Activated T-cell treated with anti-CD3 and anti-CD28 coated beads for 48 hours (primary cell): ENCODE data around the gene PIP5KL1.
"Not testable (repeated sequence)": the region's sequence is repeated elsewhere in the genome, so short reads cannot be mapped to it uniquely, and the experiment has no call there.

Source experiments
- DNase-seq: peaks from one replicate; pipeline ENCODE4 v3.0.0-alpha.2; 2020; ENCODE audit warnings: low read depth

The PIP5KL1 gene

GRCh38 chr9:127893392-127893791, 37.2 kb downstream of the PIP5KL1 start:
- DNase-seq, result no peak

- no peak for DNase-seq
Observed at GRCh38 chr9:127892831-127893230, 37.7 kb downstream of the PIP5KL1 start.

- DNase-seq, result no peak
Observed at GRCh38 chr9:127890053-127890452, 40.5 kb downstream of the PIP5KL1 start.

- DNase-seq, result no peak
Observed at GRCh38 chr9:127887792-127888191, 42.8 kb downstream of the PIP5KL1 start.

- DNase-seq, result no peak
Observed at GRCh38 chr9:127886401-127886972, 44.1 kb downstream of the PIP5KL1 start.

- DNase-seq, result no peak
Observed at GRCh38 chr9:127885508-127886281, 44.9 kb downstream of the PIP5KL1 start.

DNA sequence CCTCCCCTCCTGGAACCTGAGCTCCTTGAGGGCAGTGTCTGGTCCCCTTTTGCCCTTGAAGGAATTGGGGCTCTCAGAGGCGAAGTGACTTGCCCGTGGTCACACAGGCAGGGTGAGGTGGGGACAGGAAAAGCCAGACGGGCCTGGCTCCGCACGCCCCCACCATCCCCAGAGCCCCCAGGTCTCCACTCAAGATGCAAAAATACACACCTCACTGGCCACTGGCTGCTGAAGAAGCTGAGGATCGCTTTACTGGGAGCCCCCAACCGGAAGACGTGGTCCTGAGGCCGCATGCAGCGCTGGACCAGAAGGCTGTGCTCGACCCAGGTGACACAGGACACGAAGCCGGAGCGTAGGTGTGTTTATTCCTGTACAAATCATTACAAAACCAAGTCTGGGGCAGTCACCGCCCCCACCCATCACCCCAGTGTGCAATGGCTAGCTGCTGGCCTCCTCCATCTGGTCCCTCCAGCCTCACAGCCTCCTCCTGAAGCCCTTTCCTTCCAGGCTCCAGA, 45.5 kb downstream of the PIP5KL1 start:
- no peak for DNase-seq

GRCh38 chr9:127884427-127884911, 46.1 kb downstream of the PIP5KL1 start:
- DNase-seq, result no peak

- DNase-seq, result no peak
Observed at GRCh38 chr9:127883959-127884358, 46.6 kb downstream of the PIP5KL1 start.

GRCh38 chr9:127881715-127882114, 48.9 kb downstream of the PIP5KL1 start:
- not testable (repeated sequence) for DNase-seq

DNA sequence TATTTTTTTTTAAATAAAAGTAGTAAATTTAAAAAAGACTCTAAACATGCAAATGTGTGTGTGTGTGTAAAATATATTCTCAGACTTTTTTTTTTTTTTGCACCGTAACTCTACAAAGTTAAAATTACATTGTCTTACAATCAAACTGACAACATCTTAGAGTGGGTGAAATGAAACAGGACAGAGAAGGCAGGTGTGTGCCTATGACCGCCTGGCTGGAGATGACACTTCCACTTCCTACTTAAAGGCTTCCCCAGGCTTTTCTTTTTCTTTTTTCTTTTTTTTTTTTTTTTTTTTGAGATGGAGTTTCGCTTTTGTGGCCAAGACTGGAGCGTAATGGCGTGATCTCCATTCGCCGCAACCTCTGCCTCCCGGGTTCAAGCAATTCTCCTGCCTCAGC, 50.4 kb downstream of the PIP5KL1 start:
- DNase-seq, result no peak

DNA sequence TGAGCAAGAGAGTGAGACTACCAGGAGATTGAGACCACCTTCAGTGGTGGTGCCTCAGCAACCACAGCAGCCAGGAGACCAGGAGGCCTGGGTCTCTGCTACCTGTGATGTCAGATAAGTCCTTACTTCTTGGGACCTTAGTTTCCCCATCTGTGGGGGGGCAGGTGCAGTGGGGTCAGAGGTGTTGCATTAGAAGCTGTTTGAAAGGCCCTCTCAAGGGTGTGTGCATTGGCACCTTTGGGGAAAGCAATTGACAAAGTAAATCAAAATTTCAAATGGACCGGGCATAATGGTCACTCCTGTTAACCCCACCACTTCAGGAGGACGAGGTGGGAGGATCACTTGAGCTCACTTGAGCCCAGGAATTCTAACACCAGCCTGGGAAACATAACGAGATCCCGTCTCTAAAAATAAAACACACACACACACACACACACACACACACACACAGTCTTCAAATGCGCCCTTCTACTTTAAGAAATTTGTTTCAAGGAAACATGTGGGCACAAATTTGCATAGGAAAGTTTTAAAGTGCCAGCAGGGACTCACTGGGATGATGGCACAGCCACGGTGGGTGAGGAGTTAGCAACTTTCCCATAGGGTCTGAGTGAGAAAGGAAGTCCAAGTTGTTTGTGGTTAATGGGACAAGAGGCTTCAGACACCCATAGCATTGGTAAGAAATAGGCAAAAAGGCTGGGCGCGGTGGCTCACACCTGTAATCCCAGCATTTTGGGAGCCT, 51.8 kb downstream of the PIP5KL1 start:
- no peak for DNase-seq

GRCh38 chr9:127878001-127878651, 52.5 kb downstream of the PIP5KL1 start:
- DNase-seq, result no peak

DNA sequence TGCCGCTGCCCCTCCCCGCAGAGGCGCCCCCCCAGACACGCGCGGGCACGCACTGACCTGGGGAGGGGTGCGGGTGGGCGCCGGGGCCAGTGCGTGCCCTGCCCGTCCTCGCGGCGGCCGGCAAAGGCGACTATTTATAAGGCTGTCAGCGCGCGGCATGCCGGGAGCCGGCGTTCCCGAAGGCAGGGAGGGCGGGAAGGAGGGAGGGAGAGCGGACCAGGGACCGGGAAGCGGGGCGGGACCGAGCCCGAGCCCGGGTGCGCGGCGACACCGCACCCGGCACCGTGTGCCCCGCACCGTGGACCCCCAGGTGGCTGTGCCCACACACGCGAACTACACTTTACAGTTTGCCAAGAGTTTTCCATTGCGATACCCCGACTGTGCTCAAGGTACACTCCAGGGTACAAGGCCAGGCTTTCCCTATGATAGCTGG, 53.0 kb downstream of the PIP5KL1 start, which contains the start of gene AK1:
AK1 (minus strand) TSS at position 110 of the 433 bp plus-strand sequence. CDS start 3,058 bp downstream, outside the sequence.
- DNase-seq, result no peak

- DNase-seq, result no peak
Observed at GRCh38 chr9:127876764-127877562, 53.6 kb downstream of the PIP5KL1 start.

DNA sequence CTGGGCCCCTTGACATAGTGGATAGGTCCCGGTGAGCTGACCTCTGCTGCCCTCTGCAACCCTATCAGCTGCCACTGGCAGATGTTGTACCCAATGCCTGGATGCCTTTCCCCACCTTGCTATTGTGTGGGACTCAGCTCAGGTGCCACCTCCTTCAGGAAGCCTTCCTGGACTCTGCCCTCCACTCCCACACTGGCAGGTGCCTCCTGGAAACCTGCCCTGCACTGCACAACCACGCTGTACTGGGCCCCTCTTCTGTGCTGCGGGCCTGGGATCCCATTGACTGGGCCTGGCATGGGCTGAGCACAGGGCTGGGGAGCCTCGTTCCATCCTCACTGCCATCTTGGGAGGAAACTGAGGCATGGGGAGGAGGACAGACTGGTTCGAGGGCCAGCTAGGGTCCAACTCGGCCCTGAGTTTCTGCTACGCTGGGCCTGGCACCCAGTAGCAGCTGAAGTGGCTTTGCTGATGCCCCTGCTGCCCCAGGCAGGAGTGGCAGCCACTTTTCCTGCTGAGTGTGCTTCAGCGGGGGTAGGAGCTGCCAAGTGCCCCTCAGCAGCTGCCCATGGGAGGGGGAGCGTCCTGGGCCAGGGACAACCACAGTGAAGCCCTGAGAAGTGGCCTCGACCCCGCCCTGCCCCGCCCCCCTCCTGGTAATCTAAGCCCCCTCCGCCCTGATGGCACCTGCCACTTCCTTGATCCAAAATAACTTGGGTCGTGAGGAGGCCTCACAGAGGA, 54.4 kb downstream of the PIP5KL1 start:
- DNase-seq, result no peak

DNA sequence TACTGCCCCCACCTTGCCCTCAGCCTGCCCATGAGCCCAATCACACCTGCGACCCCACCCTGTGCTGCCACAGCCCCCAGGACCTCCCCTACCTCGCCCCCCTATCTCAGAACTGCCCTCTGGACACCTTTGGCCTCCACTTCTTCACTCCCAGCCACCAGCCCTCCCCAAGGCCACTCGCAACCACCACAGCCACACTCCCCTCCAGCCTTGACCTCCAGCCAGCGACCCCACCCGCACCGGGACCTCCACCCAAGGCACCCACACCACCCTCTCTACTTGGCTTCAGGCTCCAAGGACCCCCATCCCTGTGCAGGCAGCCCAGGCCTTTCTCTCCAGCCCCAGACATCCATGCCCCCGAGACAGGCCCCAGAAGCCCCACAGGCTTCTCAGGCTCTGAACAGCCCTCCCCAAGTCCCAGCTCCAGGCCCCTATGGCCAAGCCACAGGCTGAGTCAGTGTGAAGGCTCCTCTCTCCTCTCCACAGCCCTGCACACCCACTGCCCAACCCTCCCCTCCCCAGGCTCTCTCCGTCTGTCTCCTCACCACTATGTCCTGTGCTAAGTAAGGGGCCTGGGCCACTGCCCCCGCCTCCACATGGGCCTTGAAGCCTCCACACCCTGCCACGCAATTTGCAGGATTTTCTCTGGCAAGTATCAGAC, 55.1 kb downstream of the PIP5KL1 start:
- DNase-seq, result no peak

- no peak for DNase-seq
Observed at GRCh38 chr9:127874301-127875221, 56.0 kb downstream of the PIP5KL1 start.

DNA sequence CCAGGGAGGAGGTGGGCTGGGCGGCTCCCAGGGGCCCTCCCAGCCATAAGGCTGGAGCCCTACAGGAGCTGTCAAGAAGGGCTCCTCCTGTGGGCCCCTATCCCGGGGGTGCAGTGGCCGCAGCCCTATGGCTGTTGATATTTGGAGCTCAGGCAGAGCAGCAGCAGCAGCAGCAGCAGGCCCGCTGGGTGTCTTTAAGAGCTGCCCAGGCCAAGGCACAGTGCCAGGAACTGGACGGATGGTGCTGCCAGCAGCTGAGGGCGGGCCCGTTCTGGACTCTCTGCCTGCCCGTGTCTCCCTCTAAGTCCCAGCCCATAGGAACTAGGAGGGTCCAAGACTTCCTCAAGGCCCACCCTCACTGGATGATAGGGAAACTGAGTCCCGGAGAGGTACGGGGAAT, 56.7 kb downstream of the PIP5KL1 start:
- no peak for DNase-seq
